HG03039 (cell line): ENCODE results near the gene HSPA9.

Experiments
- ATAC-seq: cut with Tn5 transposase; IDR thresholded peaks from one replicate; pipeline ENCODE4 v1.9.1; 2021; ENCODE audit warnings: mild to moderate bottlenecking, moderate library complexity; ENCODE audit not compliant: unreplicated experiment

Gene HSPA9

DNA sequence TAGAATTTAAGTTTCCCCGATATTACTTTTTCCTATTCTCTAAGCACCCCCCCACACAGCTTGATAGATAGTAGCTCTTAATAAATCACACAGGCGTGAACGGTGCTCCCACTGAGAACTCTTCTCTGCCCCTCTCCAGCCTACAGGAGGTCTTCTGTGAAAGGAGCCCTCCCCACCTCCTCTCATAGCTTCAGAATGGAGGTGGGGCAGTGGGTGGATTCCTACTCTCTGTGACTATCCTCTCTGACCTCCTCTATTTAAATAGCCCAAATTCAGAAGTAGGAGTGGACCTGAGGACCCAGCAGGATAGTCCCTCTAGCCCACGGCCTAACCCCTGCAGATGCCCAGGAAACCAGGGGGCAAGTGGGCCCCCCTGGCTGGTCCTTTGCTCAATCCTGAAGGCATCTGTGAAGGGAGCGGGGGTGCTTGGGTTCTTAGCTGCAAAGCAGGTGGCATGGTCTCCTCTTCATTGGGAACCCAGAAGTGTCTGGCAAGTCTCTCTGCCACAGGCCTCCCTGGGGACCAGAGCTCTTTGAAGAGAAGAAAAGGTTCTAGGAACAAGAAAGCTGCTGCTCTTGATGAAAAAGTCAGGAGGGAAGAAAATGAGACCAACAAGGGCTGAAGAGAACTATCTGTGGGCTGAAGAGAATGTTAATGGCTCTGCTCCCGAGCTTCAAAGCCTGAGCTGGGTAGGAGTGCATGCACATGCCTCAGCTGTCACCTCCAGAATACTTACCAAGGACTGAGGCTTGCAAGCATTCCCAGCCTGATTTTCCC lies 21.1 kb upstream of the HSPA9 start:
- ATAC-seq, result no peak

GRCh38 chr5:138595180-138595795 lies 20.1 kb upstream of the HSPA9 start:
- no peak for ATAC-seq

DNA sequence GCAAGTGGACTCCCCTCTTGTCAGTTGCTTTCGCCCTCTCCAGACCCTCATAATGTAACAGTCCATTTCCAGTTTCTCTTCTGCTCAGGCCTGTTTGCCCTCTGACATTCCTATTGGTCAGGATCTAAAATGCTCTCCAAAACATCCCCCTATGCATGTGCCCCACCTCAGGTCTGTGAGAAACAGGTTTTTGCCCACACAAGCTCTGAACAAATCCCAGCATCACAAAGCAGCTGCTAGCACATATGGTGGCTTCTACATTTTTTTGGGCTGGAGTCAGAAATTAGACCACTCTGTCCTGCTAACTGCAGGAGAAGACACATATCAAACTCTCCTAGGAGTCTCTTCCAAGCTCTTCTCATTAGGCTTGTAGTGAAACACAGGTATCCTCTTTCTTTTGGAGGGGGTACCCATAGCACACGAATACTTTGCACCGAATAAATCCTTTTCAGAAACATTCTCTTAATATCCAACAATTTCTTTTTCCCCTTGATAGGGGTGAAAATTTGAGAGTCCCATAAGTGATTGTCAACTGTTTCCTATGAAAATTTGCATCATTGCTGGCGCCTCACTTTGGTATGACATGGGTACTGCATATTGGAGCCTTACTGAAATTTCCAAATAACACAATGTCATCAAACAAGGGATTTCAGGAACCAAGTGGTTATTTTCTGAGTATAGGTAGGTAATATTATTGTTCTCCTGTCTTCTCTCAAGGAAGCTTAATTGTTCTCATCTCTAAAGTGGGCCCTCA lies 19.3 kb upstream of the HSPA9 start:
- ATAC-seq, result no peak

DNA sequence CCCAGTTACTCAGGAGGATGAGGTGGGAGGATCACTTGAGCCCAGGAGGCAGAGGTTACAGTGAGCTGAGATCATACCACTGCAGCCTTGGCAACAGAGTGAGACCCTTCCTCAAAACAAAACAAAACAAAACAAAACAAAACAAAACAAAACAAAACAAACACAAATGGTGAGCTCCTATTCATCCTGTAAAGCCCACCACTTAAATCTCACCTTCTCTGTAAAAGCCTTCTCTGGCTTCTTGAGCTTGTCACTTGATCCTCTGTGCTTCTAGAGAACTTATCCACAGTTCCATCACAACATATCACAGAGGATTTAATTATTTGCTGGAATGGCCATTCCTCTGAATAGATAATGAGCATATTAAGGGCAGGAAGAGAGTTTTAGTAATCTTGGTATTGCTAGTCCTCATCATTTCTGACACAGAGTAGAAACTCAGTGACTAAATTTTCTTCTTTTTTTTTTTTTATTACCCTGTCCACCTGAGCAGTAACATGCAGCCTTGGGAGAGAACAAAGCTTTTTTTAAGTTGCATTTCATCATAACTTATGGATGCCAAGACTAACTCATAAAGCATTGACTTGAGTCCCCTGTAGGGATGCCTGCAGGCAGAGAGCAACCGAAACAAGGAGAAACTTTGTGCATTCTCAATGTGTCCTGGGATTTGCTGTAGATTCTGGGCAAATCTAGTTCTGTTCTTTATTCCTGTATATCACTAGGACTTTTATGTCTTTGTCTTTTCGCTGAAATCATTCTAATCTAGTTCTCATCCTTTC lies 13.0 kb upstream of the HSPA9 start:
- no peak for ATAC-seq

GRCh38 chr5:138585157-138585556 lies 10.0 kb upstream of the HSPA9 start:
- no peak for ATAC-seq

- no peak for ATAC-seq
Measured at GRCh38 chr5:138583984-138584637, 8.9 kb upstream of the HSPA9 start.

DNA sequence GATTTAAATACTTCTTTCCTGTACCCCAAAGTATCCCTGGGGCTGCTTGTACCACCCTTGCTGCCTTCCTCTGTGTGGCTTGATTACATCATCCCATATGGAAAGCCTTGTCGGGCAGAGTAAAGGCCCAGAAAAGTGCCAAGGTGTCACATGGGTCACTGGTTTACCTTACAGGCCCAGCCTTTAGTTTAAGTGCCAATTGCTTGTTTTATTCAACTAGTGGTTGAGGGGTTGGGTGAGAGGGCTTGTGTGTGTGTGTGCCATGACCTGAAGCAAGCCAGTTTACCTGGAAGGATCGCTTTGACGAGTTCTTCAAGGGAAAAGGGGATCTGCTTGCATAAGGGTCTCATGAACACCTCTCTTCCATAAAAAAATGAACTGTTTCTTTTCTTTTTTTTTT lies 7.8 kb upstream of the HSPA9 start:
- ATAC-seq, result no peak

DNA sequence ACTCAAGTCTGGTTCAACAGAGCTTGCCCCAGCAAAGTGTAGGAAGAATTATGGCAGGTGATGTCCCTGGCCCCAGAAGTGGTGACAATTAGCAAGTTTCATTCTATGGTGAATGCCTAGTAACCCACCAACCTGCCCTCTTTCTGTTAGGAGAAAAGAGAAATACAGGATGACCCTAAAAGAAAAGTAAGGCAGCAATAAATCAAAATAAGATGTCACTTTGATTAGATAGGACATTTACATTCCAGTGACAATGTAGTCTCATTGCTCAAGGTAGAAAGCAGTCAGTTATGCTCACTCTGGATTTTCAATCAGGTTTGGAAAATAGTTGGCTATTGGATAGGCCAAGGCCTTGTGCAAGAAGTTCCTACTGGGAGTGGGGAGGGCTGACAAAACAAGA lies 5.6 kb upstream of the HSPA9 start:
- ATAC-seq, result no peak

GRCh38 chr5:138580001-138580400 lies 4.8 kb upstream of the HSPA9 start:
- no peak for ATAC-seq

- no peak for ATAC-seq
Measured at GRCh38 chr5:138579517-138579863, 4.3 kb upstream of the HSPA9 start.

DNA sequence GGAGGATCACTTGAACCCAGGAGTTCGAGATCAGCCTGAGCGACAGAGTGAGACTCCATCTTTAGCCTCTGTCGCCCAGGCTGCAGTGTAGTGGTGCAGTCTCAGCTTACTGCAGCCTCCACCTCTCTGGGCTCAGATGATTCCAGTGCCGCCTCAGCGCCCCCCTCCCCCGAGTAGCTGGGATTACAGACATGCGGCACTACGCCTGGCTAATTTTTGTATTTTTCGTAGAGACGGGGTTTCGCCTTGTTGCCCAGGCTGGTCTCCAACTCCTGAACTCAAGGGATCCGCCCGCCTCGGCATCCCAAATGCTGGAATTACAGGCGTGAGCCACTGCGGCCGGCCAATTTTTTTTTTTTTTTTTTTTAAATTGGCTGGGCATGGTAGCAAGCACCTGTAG lies 2.3 kb upstream of the HSPA9 start:
- ATAC-seq, result no peak

- ATAC-seq, result no peak
Measured at GRCh38 chr5:138574744-138575193, 432 bp downstream of the HSPA9 start.

DNA sequence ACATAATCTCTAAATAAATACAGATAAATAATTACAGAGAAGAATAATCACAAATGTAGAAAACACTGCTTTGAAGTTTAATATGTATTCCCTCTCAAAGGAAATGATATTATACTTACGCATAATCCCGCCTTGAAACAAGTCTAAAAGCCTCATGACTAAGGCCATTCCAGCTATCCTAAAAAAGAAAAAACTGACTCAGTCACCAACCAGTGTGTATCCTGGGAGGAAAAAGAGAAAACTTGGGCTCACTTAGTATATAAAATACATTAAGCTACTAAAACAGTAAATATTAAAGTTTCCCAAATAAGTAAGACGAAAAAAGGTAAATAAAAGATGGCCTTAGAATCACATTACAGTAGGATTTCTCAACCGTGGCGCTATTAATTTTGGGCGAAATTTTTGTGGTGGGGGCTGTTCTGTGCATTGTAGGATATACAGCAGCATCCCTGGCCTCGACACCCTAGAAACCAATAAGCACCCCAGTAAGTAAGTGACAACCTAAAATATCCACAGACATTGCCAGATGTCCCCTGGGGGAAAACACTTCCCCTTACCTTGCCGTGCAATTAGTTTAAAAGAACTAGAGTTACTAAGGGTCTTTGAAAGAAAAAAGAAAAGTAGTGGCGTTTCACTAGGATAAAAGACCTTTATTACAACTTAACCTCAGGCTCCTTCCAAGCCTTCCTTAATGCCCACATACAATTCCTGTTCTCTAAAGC lies 1.1 kb downstream of the HSPA9 start:
- no peak for ATAC-seq

- ATAC-seq, result no peak
Measured at GRCh38 chr5:138573223-138573622, 2.0 kb downstream of the HSPA9 start.

- no peak for ATAC-seq
Measured at GRCh38 chr5:138570871-138571270, 4.3 kb downstream of the HSPA9 start.

DNA sequence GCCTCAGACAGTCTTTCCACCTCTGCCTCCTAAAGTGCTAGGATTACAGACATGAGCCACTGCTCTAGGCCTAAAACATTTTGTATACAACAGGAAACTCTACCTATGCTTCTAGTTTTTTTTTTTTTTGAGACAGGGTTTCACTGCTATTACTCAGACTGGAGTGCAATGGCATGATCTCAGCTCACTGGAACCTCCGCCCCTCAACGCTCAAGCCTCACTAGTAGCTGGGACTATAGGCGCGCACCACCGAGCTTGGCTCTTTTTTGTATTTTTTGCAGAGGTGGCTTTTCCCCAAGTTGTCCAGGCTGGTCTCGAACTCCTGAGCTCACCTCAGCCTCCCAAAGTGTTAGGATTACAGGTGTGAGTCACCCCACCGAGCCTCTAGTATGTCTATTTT lies 5.4 kb downstream of the HSPA9 start:
- no peak for ATAC-seq

DNA sequence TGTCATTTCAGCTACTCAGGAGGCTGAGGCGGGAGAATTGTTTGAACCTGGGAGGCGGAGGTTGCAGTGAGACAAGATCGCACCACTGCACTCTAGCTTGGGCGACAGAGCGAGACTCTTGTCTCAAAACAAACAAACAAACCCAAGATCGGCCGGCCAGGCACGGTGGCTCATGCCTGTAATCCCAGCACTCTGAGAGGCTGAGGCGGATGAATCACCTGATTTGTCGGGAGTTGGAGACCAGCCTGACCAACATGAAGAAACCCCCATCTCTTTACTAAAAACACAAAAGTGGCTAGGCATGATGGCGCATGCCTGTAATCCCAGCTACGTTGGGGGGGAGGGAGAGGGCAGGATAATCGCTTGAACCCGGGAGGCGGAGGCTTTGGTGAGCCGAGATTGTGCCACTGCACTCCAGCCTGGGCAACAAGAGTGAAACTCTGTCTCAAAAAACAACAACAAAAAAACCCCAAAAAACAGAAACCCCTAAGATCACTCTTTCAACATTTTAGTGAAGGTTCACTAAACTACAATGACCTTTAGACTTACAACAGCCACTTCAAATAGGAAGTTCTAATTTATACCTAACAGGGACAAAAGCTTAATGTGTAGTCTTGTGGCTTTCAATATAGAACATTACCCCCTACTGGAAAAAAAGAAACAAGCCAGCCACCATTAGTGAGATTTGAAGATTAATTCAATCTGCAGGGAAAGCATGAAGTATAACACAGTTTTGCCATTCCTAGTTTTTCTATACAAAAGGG lies 7.0 kb downstream of the HSPA9 start:
- ATAC-seq, result no peak

DNA sequence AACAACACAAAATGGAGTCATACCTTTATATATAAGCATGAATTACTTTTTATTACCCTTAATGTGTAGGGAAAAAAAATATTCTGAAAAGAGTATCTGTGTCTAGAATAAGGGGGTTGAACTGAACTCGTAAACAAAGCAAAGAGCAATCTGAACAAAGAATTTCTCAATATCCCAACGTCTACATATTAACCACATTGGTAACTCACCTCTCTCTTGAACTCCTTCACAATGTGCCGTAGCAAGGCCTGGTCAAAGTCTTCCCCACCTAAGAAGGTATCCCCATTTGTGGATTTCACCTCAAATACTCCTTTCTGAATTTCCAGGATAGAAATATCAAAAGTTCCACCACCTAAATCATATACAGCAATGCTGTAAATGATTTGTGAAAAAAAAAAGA lies 8.4 kb downstream of the HSPA9 start:
- no peak for ATAC-seq

- no peak for ATAC-seq
Measured at GRCh38 chr5:138565100-138565821, 9.9 kb downstream of the HSPA9 start.
